WI38 (cell line): ENCODE results near the gene STUM.

Experiments
- H3K4me3 ChIP-seq: 2 replicates; pipeline ENCODE4 v1.5.1; 2011; ENCODE audit warnings: low read depth, mild to moderate bottlenecking, control low read depth, low read length
- TF ChIP-seq, protein P1 (sequence below): IDR thresholded peaks from 2 replicates; pipeline ENCODE4 v1.5.1; 2012; ENCODE audit warnings: low read depth, mild to moderate bottlenecking, control low read depth, low read length

Gene STUM

DNA sequence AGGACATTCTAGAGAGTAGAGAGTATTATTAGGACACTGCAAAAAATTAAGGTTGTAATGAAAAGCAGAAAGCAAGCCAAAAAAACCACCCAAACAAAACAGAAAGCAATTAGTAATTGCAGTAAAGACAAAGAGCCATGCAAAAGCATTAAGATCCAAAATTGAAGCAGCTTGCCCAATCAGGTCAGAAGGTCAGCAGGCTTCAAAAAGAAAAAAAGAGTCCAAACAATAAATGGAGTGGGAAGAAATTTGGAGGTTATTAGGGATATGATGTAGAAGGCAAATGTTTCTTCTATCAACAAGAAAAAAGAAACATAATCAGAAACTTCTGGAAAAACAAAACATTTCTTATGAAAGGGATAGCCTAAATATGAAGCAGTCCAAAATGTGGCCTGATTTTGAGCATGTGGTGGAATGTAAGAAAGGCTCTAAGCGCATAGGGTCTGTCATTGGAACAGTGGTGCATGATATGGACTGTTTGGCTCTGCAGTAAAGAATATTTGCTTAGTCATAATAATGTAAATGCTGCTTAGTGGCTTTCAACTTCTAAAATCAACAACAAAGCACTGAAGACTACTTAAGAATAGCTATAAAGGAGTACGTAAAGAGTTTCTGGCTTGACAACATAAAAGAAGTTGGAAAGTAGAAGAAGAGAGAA is 4.8 kb downstream of the STUM start:
- H3K4me3 ChIP-seq: no peak overlapping the region
- TF ChIP-seq, protein P1, sequence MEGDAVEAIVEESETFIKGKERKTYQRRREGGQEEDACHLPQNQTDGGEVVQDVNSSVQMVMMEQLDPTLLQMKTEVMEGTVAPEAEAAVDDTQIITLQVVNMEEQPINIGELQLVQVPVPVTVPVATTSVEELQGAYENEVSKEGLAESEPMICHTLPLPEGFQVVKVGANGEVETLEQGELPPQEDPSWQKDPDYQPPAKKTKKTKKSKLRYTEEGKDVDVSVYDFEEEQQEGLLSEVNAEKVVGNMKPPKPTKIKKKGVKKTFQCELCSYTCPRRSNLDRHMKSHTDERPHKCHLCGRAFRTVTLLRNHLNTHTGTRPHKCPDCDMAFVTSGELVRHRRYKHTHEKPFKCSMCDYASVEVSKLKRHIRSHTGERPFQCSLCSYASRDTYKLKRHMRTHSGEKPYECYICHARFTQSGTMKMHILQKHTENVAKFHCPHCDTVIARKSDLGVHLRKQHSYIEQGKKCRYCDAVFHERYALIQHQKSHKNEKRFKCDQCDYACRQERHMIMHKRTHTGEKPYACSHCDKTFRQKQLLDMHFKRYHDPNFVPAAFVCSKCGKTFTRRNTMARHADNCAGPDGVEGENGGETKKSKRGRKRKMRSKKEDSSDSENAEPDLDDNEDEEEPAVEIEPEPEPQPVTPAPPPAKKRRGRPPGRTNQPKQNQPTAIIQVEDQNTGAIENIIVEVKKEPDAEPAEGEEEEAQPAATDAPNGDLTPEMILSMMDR: no peak

DNA sequence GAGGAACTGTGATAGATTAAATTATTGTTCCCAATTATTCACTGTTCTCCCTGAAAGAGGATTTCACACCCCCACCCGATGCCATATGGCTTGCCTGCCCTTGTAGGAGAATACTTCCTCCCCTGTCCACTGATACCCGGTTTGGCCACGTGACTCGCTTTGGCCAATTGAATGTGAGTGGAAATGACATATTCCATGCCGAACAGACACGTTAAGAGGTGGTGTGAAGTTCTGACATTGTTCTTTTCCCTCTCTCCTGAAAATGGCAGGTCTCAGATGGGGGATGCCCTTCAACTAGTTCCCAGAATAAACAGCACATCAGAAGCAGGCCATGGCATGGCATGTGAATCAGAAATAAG is 5.3 kb downstream of the STUM start:
- no peak overlapping the region for H3K4me3 ChIP-seq
- TF ChIP-seq, protein P1: no peak

DNA sequence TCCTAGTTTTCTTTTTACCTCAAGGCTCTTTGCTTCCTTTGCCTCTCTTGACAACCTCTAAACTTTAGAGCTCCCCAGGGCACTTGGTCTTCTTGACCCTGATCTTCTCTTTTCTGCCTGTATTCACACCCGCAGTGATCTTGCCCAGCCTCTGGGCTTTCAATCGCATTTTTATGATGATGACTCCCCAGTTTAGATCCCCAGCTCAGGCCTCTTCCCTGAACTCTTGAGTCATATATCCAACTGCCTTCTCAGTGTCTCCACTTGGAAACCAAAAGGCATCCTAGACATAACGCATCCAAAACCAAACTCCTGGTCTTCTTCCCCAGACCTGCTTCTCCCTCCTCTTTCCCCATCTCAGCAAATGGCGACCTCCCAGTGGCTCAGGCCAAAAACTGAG is 6.5 kb downstream of the STUM start:
- no peak overlapping the region for H3K4me3 ChIP-seq
- TF ChIP-seq, protein P1: no peak

DNA sequence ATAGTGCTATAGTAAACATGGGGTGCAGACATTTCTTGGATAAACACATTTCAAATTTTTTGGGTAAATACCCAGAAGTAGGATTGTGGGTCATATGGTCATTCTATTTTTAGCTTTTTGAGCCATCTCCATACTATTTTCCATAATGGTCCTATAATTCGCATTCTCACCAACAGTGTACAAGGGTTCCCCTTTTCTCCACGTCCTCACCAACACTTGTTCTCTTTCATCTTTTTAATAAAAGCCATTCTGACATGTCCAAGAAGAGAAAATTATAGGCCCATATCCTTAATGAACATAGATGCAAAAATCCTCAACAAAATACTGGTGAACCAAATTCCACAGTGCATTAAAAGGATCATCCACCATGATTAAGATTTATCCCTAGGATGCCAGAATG is 8.9 kb downstream of the STUM start:
- no peak overlapping the region for H3K4me3 ChIP-seq
- TF ChIP-seq, protein P1: no peak

DNA sequence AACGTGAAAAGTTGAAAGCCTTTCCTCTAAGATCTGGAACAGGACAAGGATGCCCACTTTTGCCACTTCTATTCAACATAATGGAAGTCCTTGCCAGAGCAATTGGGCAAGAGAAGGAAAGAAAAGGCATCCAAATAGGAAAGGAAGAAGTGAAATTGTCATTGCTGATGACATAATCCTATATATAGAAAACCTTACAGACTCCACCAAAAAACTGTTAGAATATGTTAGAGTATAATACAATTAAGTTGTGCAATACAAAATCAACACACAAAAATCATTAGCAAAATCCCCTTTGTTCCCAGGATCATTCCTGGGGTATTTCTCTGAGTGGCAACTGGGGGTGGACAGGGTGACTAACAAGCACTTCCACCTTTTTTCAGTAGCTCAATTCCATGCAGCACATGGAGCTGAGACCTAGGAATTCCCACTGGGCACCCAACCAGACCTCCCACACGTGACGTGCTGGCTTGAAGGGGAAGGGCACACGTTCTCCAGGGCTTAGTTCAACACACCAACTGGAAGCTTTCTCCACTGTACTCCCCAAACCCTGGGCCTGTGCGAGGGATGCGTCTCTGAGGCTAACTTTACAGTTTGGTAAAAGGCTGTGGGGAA is 9.6 kb downstream of the STUM start:
- TF ChIP-seq, protein P1: no peak
- no peak overlapping the region for H3K4me3 ChIP-seq

DNA sequence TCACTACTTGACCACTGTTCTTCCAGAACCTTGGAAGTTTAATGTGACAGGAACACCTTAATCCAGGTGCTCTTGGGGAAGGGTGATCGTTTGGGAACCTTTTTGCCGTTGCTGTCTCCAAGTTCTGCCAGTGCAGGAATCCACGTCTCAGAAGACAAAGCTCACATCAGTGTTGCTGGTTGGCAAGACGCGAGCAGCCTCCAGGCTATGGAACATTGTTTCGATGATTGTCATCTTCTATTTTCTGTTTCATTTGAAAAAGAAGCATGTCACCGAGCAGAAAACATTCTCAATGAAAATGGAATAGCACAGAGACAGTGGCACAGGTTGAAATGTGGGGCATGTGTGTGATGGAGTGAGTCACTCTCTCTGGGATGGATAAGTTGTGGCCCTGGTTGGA is 11.7 kb downstream of the STUM start:
- TF ChIP-seq, protein P1: no peak
- no peak overlapping the region for H3K4me3 ChIP-seq

DNA sequence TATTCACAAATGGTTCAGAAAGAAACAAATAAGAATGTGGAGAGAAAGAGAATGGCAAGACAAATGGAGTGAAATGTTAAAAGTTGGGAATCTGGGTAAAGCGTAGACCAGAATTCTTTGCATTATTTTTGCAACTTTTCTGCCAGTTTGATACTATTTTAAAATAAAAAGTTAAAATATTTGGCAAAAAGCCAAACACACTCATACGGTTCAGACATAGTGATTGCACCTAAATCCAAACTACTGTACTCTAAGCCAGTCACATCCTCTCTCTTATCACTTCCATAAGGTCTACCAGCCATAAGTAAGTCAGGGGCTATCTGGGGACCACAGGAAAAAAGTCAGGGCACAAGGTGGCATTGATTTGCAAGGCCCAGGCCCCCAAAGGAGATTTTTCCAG is 14.4 kb downstream of the STUM start:
- TF ChIP-seq, protein P1: no peak
- H3K4me3 ChIP-seq: no peak overlapping the region
